Fibroblast of lung (primary cell): Measurements from ENCODE around the gene ZBTB32. TPM values are rescaled to one million over a fixed set of nuclear protein-coding genes. Genes with fewer than 3 reads are reported as not detected.

Experiments
- DNase-seq, 2 donors: peaks; one replicate each; pipeline versions ENCODE4 v3.0.0 to v3.0.0-alpha.2; 2010; ENCODE audit warnings: low read depth in 2 of 2
- H2AFZ ChIP-seq: 2 replicates; pipeline ENCODE4 v1.5.1; 2012; ENCODE audit warnings: low read length, control low read depth, inconsistent platforms
- H3K27ac ChIP-seq: 2 replicates; pipeline ENCODE4 v1.5.1; 2011; ENCODE audit warnings: low read length, control low read depth; ENCODE audit not compliant: insufficient read depth
- H3K27me3 ChIP-seq: 2 replicates; pipeline ENCODE4 v1.5.1; 2011; ENCODE audit warnings: mild to moderate bottlenecking, low read length; ENCODE audit not compliant: control insufficient read depth, insufficient read depth
- H3K36me3 ChIP-seq: 2 replicates; pipeline ENCODE4 v1.5.1; 2011; ENCODE audit warnings: low read length; ENCODE audit not compliant: control insufficient read depth, insufficient read depth
- H3K4me1 ChIP-seq: 2 replicates; pipeline ENCODE4 v1.5.1; 2011; ENCODE audit warnings: low read length; ENCODE audit not compliant: control insufficient read depth, insufficient read depth; ENCODE audit errors: extremely low read depth
- H3K4me2 ChIP-seq: 2 replicates; pipeline ENCODE4 v1.5.1; 2011; ENCODE audit warnings: low read length, control low read depth; ENCODE audit not compliant: insufficient read depth; ENCODE audit errors: extremely low read depth
- H3K4me3 ChIP-seq, 4 experiments: fragments of 200-600 bp in 1 of 4; sonication (generic) in 1 of 4; replicated peaks in 1 of 4; 2 replicates each; pipeline ENCODE4 v1.5.1; 2011 to 2016; ENCODE audit warnings: low read length in 4 of 4, low read depth in 3 of 4, mild to moderate bottlenecking in 3 of 4, control low read depth in 2 of 4, inconsistent platforms in 1 of 4, mixed read lengths in 1 of 4; ENCODE audit not compliant: insufficient read depth in 1 of 4; ENCODE audit errors: control extremely low read depth in 1 of 4
- H3K79me2 ChIP-seq: 2 replicates; pipeline ENCODE4 v1.5.1; 2012; ENCODE audit warnings: mild to moderate bottlenecking, low read length, inconsistent platforms; ENCODE audit not compliant: control insufficient read depth, insufficient read depth
- H3K9ac ChIP-seq: 2 replicates; pipeline ENCODE4 v1.5.1; 2011; ENCODE audit warnings: mild to moderate bottlenecking, low read length, control low read depth; ENCODE audit not compliant: insufficient read depth
- H3K9me3 ChIP-seq: 2 replicates; pipeline ENCODE4 v1.5.1; 2012; ENCODE audit warnings: low read depth, low read length; ENCODE audit not compliant: control insufficient read depth, insufficient read depth
- H4K20me1 ChIP-seq: 2 replicates; pipeline ENCODE4 v1.5.1; 2011; ENCODE audit warnings: low read length; ENCODE audit not compliant: control insufficient read depth, insufficient read depth; ENCODE audit errors: extremely low read depth
- CTCF ChIP-seq, 2 donors: IDR thresholded peaks in 1 of 2; conservative IDR thresholded peaks in 1 of 2; 1 replicate in 1 of 2; 2 replicates in 1 of 2; pipeline ENCODE4 v1.5.1; 2011 to 2012; ENCODE audit warnings: low read length in 2 of 2, control low read depth in 1 of 2, inconsistent platforms in 1 of 2, low read depth in 1 of 2, mild to moderate bottlenecking in 1 of 2
- EZH2 ChIP-seq: IDR thresholded peaks from 2 replicates; pipeline ENCODE4 v1.5.1; 2012; ENCODE audit warnings: low read length, control low read depth, mild to moderate bottlenecking; ENCODE audit errors: missing control alignments
- polyA plus RNA-seq, 2 donors: library from polyadenylated mRNA; depleted of rRNA in 1 of 2; stranded (reverse) in 1 of 2; unstranded in 1 of 2; fragments of >200 nt; gene quantifications; 2 replicates each; pipeline ENCODE4 v1.2.1, GENCODE V29; 2011 to 2012; ENCODE audit warnings: missing spikeins in 1 of 2
- total RNA-seq: library from RNA; depleted of rRNA; stranded (reverse); fragments of >200 nt; gene quantifications from 2 replicates; pipeline ENCODE4 v1.2.1, GENCODE V29; 2014

ZBTB32 gene
- total and polyA plus RNA-seq, 2 donors (not counting 1 experiment from before 2014, with no cell fraction given) = not detected

- H2AFZ ChIP-seq = no peak overlapping the region
- H3K27me3 ChIP-seq = no peaks in the 10 kb centered on the region
- H3K79me2 ChIP-seq = peaks cover 21% of the 10 kb centered on the region
- no peak overlapping the region for H3K4me3 ChIP-seq
- no peak for DNase-seq
- H3K9me3 ChIP-seq = no peaks in the 10 kb centered on the region
- H3K27ac ChIP-seq = no peak overlapping the region
- peaks cover 21% of the 10 kb centered on the region for H3K36me3 ChIP-seq
- H4K20me1 ChIP-seq = no peaks in the 10 kb centered on the region
- H3K4me2 ChIP-seq = no peak overlapping the region
- no peak overlapping the region for H3K9ac ChIP-seq
- H3K4me1 ChIP-seq = peaks cover 12% of the 10 kb centered on the region
- TF ChIP-seq EZH2 = no peak
- TF ChIP-seq CTCF (conservative IDR thresholded peaks at IDR 0.05 in 1 of 2, IDR thresholded peaks at IDR 0.05 in 1 of 2; ENCODE audit: low read depth in 1 of 2, low read length in 2 of 2) = no peak
Observed at GRCh38 chr19:35751839-35752745, 47.7 kb downstream of the ZBTB32 start.

GRCh38 chr19:35752746-35753350 is 48.5 kb downstream of the ZBTB32 start:
- no peak overlapping the region for H3K9ac ChIP-seq
- TF ChIP-seq CTCF (conservative IDR thresholded peaks at IDR 0.05 in 1 of 2, IDR thresholded peaks at IDR 0.05 in 1 of 2; ENCODE audit: low read depth in 1 of 2, low read length in 2 of 2) (no peak), EZH2 (no peak)

GRCh38 chr19:35753634-35754369 is 49.4 kb downstream of the ZBTB32 start:
- H3K79me2 ChIP-seq = peaks cover 20% of the 10 kb centered on the region
- no peak overlapping the region for H2AFZ ChIP-seq
- peaks cover 21% of the 10 kb centered on the region for H3K36me3 ChIP-seq
- DNase-seq = peak in 1 of 2 donors; percentile 34
- H3K27me3 ChIP-seq = no peaks in the 10 kb centered on the region
- H3K4me3 ChIP-seq = no peak overlapping the region
- no peak overlapping the region for H3K27ac ChIP-seq
- no peak overlapping the region for H3K4me2 ChIP-seq
- H4K20me1 ChIP-seq = no peaks in the 10 kb centered on the region
- no peaks in the 10 kb centered on the region for H3K9me3 ChIP-seq
- no peak overlapping the region for H3K9ac ChIP-seq
- TF ChIP-seq CTCF (conservative IDR thresholded peaks at IDR 0.05 in 1 of 2, IDR thresholded peaks at IDR 0.05 in 1 of 2; ENCODE audit: low read depth in 1 of 2, low read length in 2 of 2) = no peak
- peaks cover 13% of the 10 kb centered on the region for H3K4me1 ChIP-seq

More at GRCh38 chr19:35752746-35753350, 48.5 kb downstream of the ZBTB32 start:
- H2AFZ ChIP-seq = no peak overlapping the region
- DNase-seq = peak in 1 of 2 donors; percentile 29
- peaks cover 21% of the 10 kb centered on the region for H3K36me3 ChIP-seq
- no peaks in the 10 kb centered on the region for H3K9me3 ChIP-seq
- H3K4me3 ChIP-seq = no peak overlapping the region
- no peaks in the 10 kb centered on the region for H3K27me3 ChIP-seq
- no peaks in the 10 kb centered on the region for H4K20me1 ChIP-seq
- H3K27ac ChIP-seq = no peak overlapping the region
- H3K79me2 ChIP-seq = peaks cover 21% of the 10 kb centered on the region
- H3K4me1 ChIP-seq = peaks cover 13% of the 10 kb centered on the region
- H3K4me2 ChIP-seq = no peak overlapping the region
